GM12878 (cell line): ENCODE measurements around the gene ATP10D. TPM values are rescaled to one million over a fixed set of nuclear protein-coding genes. Genes with fewer than 3 reads are reported as not detected.

Experiments used
- ATAC-seq: fragments of 200-7000 bp; cut with Tn5 transposase; 3 replicates; pipeline ENCODE4 v1.9.1; 2020; ENCODE audit warnings: mild to moderate bottlenecking, moderate library complexity
- BruUV-seq: library from RNA; stranded (reverse); fragments of 400-500 nt; replicated peaks from 2 replicates; lab custom pipeline; 2021; lab: Mats Ljungman, UMichigan
- CTCF ChIA-PET: fragments of 300-600 bp; sonication (Branson Sonifier 250); formaldehyde crosslinking; extraction: SDS; loops from one replicate; lab custom pipeline; 2021; ENCODE audit warnings: inconsistent platforms; lab: Yijun Ruan, JAX
- POLR2A ChIA-PET: fragments of 350-600 bp; formaldehyde crosslinking; extraction: SDS; loops from one replicate; lab custom pipeline; 2021; ENCODE audit warnings: inconsistent platforms; lab: Charles Lee
- RAD21 ChIA-PET: fragments of 300-600 bp; sonication (Branson Sonifier 250); formaldehyde crosslinking; loops from one replicate; lab custom pipeline; 2023; ENCODE audit warnings: antibody characterized with exemption; ENCODE audit not compliant: unreplicated experiment; lab: Charles Lee
- SMC1A ChIA-PET: fragments of 300-600 bp; sonication (Branson Sonifier 250); formaldehyde crosslinking; loops from one replicate; lab custom pipeline; 2023; ENCODE audit not compliant: unreplicated experiment, uncharacterized antibody; lab: Charles Lee
- DNase-seq: peaks from one replicate; pipeline ENCODE4 v3.0.0-alpha.2; 2011; ENCODE audit warnings: low read depth, low spot score
- FAIRE-seq: peaks from 3 replicates; lab custom pipeline; 2011; peaks lifted over from hg19 to GRCh38; lab: Jason Lieb, UNC
- H2AFZ ChIP-seq: 2 replicates; pipeline ENCODE4 v1.6.0; 2011; ENCODE audit warnings: low read depth, low read length, control low read depth; ENCODE audit not compliant: control insufficient read depth
- H3K27ac ChIP-seq: 2 replicates; pipeline ENCODE4 v1.5.1; 2011; ENCODE audit warnings: control low read depth; ENCODE audit not compliant: control insufficient read depth, insufficient read depth
- H3K27me3 ChIP-seq, 2 experiments: replicated peaks in 1 of 2; 2 replicates each; pipeline versions ENCODE4 v1.6.0 to v1.6.1; 2011; ENCODE audit warnings: low read length in 1 of 2; ENCODE audit not compliant: control insufficient read depth in 2 of 2, insufficient read depth in 2 of 2
- H3K36me3 ChIP-seq, 2 experiments: 2 replicates each; pipeline ENCODE4 v1.5.1; 2011; ENCODE audit warnings: low read length in 1 of 2; ENCODE audit not compliant: control insufficient read depth in 2 of 2, insufficient read depth in 2 of 2
- H3K4me1 ChIP-seq: 2 replicates; pipeline ENCODE4 v1.6.1; 2011; ENCODE audit warnings: mild to moderate bottlenecking, low read length, moderate library complexity, mixed read lengths; ENCODE audit not compliant: control insufficient read depth, insufficient read depth
- H3K4me2 ChIP-seq: 2 replicates; pipeline ENCODE4 v1.6.0; 2011; ENCODE audit warnings: control low read depth; ENCODE audit not compliant: control insufficient read depth, insufficient read depth
- H3K4me3 ChIP-seq: fragments of 200-600 bp; sonication (generic); 2 replicates; pipeline ENCODE4 v1.5.1; 2016
- H3K79me2 ChIP-seq: 2 replicates; pipeline ENCODE4 v1.6.0; 2011; ENCODE audit warnings: low read length; ENCODE audit not compliant: control insufficient read depth, insufficient read depth
- H3K9ac ChIP-seq: 2 replicates; pipeline ENCODE4 v1.8.0; 2011; ENCODE audit warnings: low read length, control low read depth, mixed read lengths; ENCODE audit not compliant: control insufficient read depth, insufficient read depth
- H3K9me3 ChIP-seq: replicated peaks from 3 replicates; pipeline ENCODE4 v1.5.1; 2011; ENCODE audit warnings: mild to moderate bottlenecking, low read length; ENCODE audit not compliant: control insufficient read depth, insufficient read depth
- H4K20me1 ChIP-seq: 2 replicates; pipeline ENCODE4 v1.6.0; 2011; ENCODE audit not compliant: control insufficient read depth, insufficient read depth
- BHLHE40 ChIP-seq, 2 experiments: fragments of 450-650 bp in 1 of 2; IDR thresholded peaks; 2 replicates each; pipeline ENCODE4 v1.6.1; 2011 to 2017; ENCODE audit warnings: low read depth in 2 of 2, borderline replicate concordance in 1 of 2, improper control_type of control experiment in 1 of 2, low read length in 1 of 2, mild to moderate bottlenecking in 1 of 2
- BRCA1 ChIP-seq: IDR thresholded peaks from 2 replicates; pipeline ENCODE4 v1.6.1; 2011; ENCODE audit warnings: low read depth, low read length, improper control_type of control experiment
- CBFB ChIP-seq: IDR thresholded peaks from 2 replicates; pipeline ENCODE4 v1.6.1; 2016; ENCODE audit warnings: antibody characterized with exemption, low read depth
- HCFC1 ChIP-seq: fragments of 150-350 bp; IDR thresholded peaks from 2 replicates; pipeline ENCODE4 v1.6.1; 2014; ENCODE audit warnings: low read length
- HDAC2 ChIP-seq: fragments of 200-600 bp; sonication (generic); IDR thresholded peaks from 2 replicates; pipeline ENCODE4 v1.6.1; 2017
- IKZF1 ChIP-seq: fragments of 450-650 bp; conservative IDR thresholded peaks from 2 replicates; pipeline ENCODE4 v1.6.1; 2017; ENCODE audit warnings: antibody characterized with exemption, mild to moderate bottlenecking
- JUNB ChIP-seq: IDR thresholded peaks from 2 replicates; pipeline ENCODE4 v1.6.1; 2016; ENCODE audit warnings: antibody characterized with exemption, mild to moderate bottlenecking
- MTA2 ChIP-seq: fragments of 450-650 bp; IDR thresholded peaks from 2 replicates; pipeline ENCODE4 v1.6.1; 2016; ENCODE audit warnings: low read depth, mild to moderate bottlenecking, moderate library complexity
- MTA3 ChIP-seq: IDR thresholded peaks from 2 replicates; pipeline ENCODE4 v1.6.1; 2012; ENCODE audit warnings: low read length, inconsistent platforms, borderline replicate concordance
- NR2C1 ChIP-seq: fragments of 450-650 bp; IDR thresholded peaks from 2 replicates; pipeline ENCODE4 v1.6.1; 2017; ENCODE audit warnings: antibody characterized with exemption, mild to moderate bottlenecking, moderate library complexity
- POLR2AphosphoS2 ChIP-seq: IDR thresholded peaks from 2 replicates; pipeline ENCODE4 v1.6.1; 2011; ENCODE audit warnings: low read depth, mild to moderate bottlenecking, low read length, improper control_type of control experiment, moderate library complexity
- POU2F2 ChIP-seq: IDR thresholded peaks from 3 replicates; pipeline ENCODE4 v1.6.1; 2011; ENCODE audit warnings: low read depth, mild to moderate bottlenecking, low read length, borderline replicate concordance
- SIX5 ChIP-seq: IDR thresholded peaks from 2 replicates; pipeline ENCODE4 v1.6.1; 2011; ENCODE audit warnings: mild to moderate bottlenecking, low read depth, low read length, moderate library complexity; ENCODE audit not compliant: severe bottlenecking
- WGBS: methylation state at CpG from one replicate; pipeline ENCODE4 v1.1.6; 2016; ENCODE audit warnings: low lambda C conversion rate; ENCODE audit not compliant: insufficient replicate concordance, insufficient coverage; ENCODE audit errors: missing lambda C conversion rate; 5-methylcytosine and 5-hydroxymethylcytosine counted together
- in situ Hi-C: fragments of 300-500 bp; cut with MboI; formaldehyde crosslinking; loops from 9 replicates; pipeline ENCODE4 v1.14.3; 2018; ENCODE audit warnings: mixed read lengths
- intact Hi-C: fragments of 100-400 bp; cut with micrococcal nuclease; formaldehyde crosslinking; loops from one replicate; pipeline ENCODE4 v1.14.2; 2022; ENCODE audit not compliant: unreplicated experiment
- polyA plus RNA-seq, 11 experiments: library from polyadenylated mRNA; depleted of rRNA in 4 of 11; unstranded in 6 of 11; stranded (reverse) in 5 of 11; fragments of >200 nt; fragmentation: Nextera tagmentation in 4 of 11; fragmentation: Illumina TruSeq in 1 of 11; extraction: Ambion mirVana in 4 of 11; extraction: Trizol in 1 of 11; gene quantifications; 1 replicate in 1 of 11; 2 replicates in 10 of 11; pipeline versions ENCODE4 v1.2.1 to v1.2.3, GENCODE V29; 2011 to 2016; ENCODE audit warnings: inconsistent platforms in 2 of 11, missing spikeins in 2 of 11, low read depth in 1 of 11
- total RNA-seq, 4 experiments: library from RNA; depleted of rRNA in 3 of 4; stranded (reverse); fragments of >200 nt in 3 of 4; fragmentation: Illumina TruSeq in 1 of 4; extraction: Trizol in 1 of 4; gene quantifications; 2 replicates each; pipeline versions ENCODE4 v1.2.1 to v1.2.3, GENCODE V29; 2013 to 2021
- TF ChIP-seq, protein P1 (sequence below), 3 experiments: IDR thresholded peaks in 2 of 3; conservative IDR thresholded peaks in 1 of 3; 2 replicates each; pipeline ENCODE4 v1.5.1; 2011; ENCODE audit warnings: low read depth in 3 of 3, low read length in 3 of 3, mild to moderate bottlenecking in 3 of 3, control low read depth in 2 of 3, moderate library complexity in 2 of 3, inconsistent platforms in 1 of 3, mixed read lengths in 1 of 3; ENCODE audit not compliant: control insufficient read depth in 2 of 3, insufficient read depth in 1 of 3; ENCODE audit errors: extremely low read depth in 1 of 3
- TF ChIP-seq, protein P2 (sequence below): IDR thresholded peaks from 2 replicates; pipeline ENCODE4 v1.6.1; 2011; ENCODE audit warnings: borderline replicate concordance, low read depth, mild to moderate bottlenecking, moderate library complexity, low read length; ENCODE audit not compliant: insufficient read depth, poor library complexity, severe bottlenecking
- TF ChIP-seq, protein P3 (sequence below): fragments of 450-650 bp; IDR thresholded peaks from 2 replicates; pipeline ENCODE4 v1.6.1; 2016; ENCODE audit warnings: mild to moderate bottlenecking

The ATP10D gene
- total and polyA plus RNA-seq, 10 of the 15 experiments (the other 5 are each of a cell fraction or from before 2014, with no cell fraction given), result 10.2 to 50.3 (median 19.1) TPM

DNA sequence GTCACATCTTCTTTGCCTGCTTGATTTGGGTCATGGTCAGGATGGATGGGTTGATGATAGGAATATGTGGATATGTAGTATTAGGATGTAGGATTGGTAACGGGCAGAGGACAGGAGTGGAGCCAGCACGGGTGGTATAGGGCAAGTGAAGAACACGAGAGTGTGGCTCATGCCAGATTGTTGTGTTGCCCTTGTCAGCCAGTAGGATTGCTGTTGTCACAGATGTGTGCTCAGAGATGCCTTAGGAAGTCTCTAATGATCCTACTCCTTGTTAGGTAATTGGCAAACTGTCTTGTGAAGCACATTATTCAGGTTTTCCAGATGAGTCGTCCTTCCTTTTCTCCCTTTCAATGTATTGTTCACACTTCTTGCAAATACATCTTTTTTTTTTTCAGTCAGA lies 5.5 kb downstream of the ATP10D start (continued):
- TF ChIP-seq, protein P1, sequence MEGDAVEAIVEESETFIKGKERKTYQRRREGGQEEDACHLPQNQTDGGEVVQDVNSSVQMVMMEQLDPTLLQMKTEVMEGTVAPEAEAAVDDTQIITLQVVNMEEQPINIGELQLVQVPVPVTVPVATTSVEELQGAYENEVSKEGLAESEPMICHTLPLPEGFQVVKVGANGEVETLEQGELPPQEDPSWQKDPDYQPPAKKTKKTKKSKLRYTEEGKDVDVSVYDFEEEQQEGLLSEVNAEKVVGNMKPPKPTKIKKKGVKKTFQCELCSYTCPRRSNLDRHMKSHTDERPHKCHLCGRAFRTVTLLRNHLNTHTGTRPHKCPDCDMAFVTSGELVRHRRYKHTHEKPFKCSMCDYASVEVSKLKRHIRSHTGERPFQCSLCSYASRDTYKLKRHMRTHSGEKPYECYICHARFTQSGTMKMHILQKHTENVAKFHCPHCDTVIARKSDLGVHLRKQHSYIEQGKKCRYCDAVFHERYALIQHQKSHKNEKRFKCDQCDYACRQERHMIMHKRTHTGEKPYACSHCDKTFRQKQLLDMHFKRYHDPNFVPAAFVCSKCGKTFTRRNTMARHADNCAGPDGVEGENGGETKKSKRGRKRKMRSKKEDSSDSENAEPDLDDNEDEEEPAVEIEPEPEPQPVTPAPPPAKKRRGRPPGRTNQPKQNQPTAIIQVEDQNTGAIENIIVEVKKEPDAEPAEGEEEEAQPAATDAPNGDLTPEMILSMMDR (IDR thresholded peaks at IDR 0.05 in 2 of 3, conservative IDR thresholded peaks at IDR 0.05 in 1 of 3; ENCODE audit: control insufficient read depth in 2 of 3, extremely low read depth in 1 of 3, insufficient read depth in 1 of 3, low read depth in 3 of 3, low read length in 3 of 3), result peak; percentile 75 to 78 (median 75)

DNA sequence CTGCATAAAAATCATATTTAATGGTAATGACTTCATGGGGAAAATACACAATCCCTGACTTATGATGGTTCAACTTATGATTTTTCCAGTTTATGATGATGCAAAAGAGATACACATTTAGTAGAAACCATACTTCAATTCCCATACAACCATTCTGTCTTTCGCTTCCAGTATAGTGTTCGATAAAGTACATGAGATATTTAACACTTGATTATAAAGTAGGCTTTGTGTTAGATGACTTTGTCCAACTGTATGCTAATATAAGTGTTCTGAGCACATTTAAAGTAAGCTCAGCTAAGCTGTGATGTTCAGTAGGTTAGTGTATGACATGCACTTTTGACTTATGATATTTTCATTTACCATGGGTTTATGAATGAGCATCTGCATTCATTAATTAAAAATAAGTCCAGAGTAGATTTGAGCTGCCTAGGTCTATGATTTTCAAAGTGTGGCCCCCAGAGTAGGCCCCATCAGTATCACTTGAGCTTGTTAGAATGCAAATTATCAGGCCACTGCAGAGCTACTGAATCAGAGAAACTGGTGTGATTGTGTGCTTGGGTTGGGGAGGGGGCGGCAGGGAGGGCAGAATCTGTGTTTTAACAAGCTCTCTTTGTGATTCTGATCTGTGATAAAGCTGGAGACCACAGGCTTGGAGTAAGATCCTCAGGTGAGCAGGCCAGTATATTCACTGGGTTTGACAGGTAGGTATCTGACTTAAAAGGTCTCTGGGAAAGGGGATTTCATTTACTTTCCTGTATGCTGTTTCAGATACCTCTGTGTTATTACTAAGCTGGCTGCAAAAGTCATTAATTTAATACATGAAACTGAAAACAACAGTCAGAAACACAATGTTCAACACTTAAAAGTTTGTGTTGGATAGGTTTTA lies 8.4 kb downstream of the ATP10D start:
- WGBS, result 75% methylated on average over 3 of the region's 3 CpGs
- Histone ChIP-seq H4K20me1 (no peaks in the 10 kb centered on the region), H3K27me3 (no peaks in the 10 kb centered on the region), H3K9me3 (peaks cover 2% of the 10 kb centered on the region; the same call in 1 of the 3 replicates), H3K4me2 (peak overlapping the region; percentile 81), H3K4me1 (peaks cover 19% of the 10 kb centered on the region), H2AFZ (peak overlapping the region; percentile 59), H3K27ac (peak overlapping the region; percentile 84), H3K79me2 (peaks cover 40% of the 10 kb centered on the region), H3K9ac (peak overlapping the region; percentile 56), H3K4me3 (peak overlapping the region; percentile 53), H3K36me3 (no peaks in the 10 kb centered on the region)
- FAIRE-seq, result no peak
- no peak for DNase-seq
- BruUV-seq, result TSS peak; percentile 84
- ChIA-PET RAD21 (interaction anchor here (0.5 to 4.1 kb wide), 18 partner anchors 8 to 543 kb away, joined by 3 to 88 read pairs (median 4); partner anchors contain the start of genes ATP10D and COMMD8), CTCF (interaction anchor here (0.8 to 10.3 kb wide), 11 partner anchors 8 to 562 kb away, joined by 3 to 124 read pairs (median 10); partner anchors contain the start of genes ATP10D and COMMD8), POLR2A (interaction anchor here (0.6 to 3.4 kb wide), 13 partner anchors 9 to 337 kb away, joined by 3 to 55 read pairs (median 4); partner anchors contain the start of genes ATP10D and COMMD8), SMC1A (interaction anchor here (0.8 to 11.1 kb wide), 24 partner anchors 8 to 542 kb away, joined by 3 to 239 read pairs (median 4); partner anchors contain the start of genes ATP10D and COMMD8)
- intact Hi-C loops, result loop anchor here (1.0 to 10.0 kb wide), 6 partner anchors 17 to 541 kb away; partner anchors contain the start of genes CORIN and NFXL1
- in situ Hi-C loops, result no loop called here
- peak; percentile 69 for ATAC-seq
- TF ChIP-seq BRCA1 (no peak), NR2C1 (no peak), HDAC2 (no peak), POLR2AphosphoS2 (no peak), CBFB (peak; percentile 80; the same call in 1 of the 2 replicates), BHLHE40 (IDR thresholded peaks at IDR 0.05; ENCODE audit: borderline replicate concordance in 1 of 2, low read depth in 2 of 2, low read length in 1 of 2) (0 out of 4 replicates have a peak, but pooled peaks of 1 of the 2 experiments have one; percentile 9), JUNB (0 out of 2 replicates have a peak, but pooled peaks have one; percentile 33), SIX5 (no peak), HCFC1 (no peak), MTA3 (no peak), POU2F2 (peak; percentile 54; the same call in 1 of the 3 replicates), IKZF1 (peak; percentile 52; the same call in 1 of the 2 replicates), MTA2 (no peak)
- TF ChIP-seq, protein P2, sequence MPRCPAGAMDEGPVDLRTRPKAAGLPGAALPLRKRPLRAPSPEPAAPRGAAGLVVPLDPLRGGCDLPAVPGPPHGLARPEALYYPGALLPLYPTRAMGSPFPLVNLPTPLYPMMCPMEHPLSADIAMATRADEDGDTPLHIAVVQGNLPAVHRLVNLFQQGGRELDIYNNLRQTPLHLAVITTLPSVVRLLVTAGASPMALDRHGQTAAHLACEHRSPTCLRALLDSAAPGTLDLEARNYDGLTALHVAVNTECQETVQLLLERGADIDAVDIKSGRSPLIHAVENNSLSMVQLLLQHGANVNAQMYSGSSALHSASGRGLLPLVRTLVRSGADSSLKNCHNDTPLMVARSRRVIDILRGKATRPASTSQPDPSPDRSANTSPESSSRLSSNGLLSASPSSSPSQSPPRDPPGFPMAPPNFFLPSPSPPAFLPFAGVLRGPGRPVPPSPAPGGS, result peak; percentile 28
- TF ChIP-seq, protein P3, sequence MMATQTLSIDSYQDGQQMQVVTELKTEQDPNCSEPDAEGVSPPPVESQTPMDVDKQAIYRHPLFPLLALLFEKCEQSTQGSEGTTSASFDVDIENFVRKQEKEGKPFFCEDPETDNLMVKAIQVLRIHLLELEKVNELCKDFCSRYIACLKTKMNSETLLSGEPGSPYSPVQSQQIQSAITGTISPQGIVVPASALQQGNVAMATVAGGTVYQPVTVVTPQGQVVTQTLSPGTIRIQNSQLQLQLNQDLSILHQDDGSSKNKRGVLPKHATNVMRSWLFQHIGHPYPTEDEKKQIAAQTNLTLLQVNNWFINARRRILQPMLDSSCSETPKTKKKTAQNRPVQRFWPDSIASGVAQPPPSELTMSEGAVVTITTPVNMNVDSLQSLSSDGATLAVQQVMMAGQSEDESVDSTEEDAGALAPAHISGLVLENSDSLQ, result 0 out of 2 replicates have a peak, but pooled peaks have one; percentile 3
